SKM-1 (cell line): ENCODE measurements around the gene AKR1D1.
"Not testable (repeated sequence)": the region's sequence is repeated elsewhere in the genome, so short reads cannot be mapped to it uniquely, and the experiment has no call there.

Experiments used
- DNase-seq: peaks from one replicate; lab custom pipeline; 2025; ENCODE audit not compliant: unreplicated experiment; lab: John Stamatoyannopoulos, UW

Gene AKR1D1

DNA sequence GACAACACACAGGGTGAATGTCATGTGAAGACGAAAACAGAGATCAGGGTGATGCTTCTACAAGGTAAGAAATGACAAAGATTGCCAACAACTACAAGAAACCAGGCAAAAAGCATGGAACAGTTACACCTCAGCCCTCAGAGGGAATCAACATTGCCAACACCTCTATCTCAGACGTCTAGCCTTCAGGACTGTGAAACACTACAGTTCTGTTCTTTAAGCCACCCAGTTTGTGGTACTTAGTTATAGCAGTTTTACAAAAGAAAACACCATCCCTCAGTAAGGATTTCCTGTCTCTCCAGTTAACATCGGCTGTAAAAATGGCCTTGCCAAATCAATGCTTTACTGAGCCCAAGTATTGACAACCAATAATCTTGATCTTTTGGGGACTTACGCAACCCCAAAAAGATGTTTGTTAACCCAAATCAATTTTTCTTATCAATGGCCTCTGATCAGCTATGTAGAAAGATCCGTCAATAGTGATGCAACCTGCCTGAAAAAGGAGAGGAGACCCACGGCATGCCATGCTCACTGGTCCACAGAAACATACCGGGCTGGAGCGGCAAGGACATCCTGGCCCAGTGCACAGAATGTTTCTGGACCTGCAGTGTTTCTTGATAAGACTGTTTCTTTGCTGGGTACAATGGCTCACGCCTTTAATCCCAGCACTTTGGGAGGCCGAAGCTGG is 44.0 kb downstream of the AKR1D1 start:
- DNase-seq = no peak

- no peak for DNase-seq
Observed at GRCh38 chr7:138122162-138122561, 45.9 kb downstream of the AKR1D1 start.

DNA sequence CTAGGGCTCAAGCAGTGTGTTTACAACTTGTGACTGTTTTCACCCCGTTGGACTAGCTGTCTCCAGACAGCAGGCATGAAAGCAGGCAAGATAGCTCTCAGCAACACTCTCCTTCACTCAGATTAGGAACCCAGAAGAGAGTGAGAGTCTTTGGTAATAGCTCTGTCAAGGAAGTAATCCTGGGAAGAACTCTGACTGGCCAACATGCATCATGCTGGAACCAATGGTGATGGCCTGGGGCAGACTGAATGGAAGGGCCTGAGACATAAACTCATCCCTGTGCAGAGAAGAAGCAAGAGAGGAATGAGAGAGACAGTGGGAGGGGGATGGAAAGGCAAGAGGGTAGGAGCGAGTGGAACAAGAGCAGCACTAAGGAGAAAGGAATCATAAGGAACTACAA is 48.9 kb downstream of the AKR1D1 start:
- DNase-seq = no peak

- no peak for DNase-seq
Observed at GRCh38 chr7:138125598-138126111, 49.4 kb downstream of the AKR1D1 start.

DNA sequence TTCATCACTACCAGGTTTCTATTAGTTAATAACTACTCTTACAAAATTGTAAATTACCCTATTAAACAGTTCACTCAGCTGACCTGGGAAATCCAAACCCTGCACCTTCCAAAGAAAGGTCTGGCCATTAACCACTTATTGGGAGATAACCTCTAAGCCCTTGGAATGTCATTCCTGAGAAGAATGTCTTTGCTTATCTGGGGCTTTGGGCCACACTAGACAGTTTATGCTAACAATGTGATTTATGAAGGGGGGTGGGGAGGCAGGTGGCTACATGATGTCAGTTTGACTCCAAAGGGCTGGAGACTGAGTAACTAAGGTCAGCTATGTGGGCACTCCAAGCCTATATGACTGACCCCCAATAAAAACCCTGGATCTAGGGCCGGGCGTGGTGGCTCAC is 50.7 kb downstream of the AKR1D1 start:
- DNase-seq = no peak

DNA sequence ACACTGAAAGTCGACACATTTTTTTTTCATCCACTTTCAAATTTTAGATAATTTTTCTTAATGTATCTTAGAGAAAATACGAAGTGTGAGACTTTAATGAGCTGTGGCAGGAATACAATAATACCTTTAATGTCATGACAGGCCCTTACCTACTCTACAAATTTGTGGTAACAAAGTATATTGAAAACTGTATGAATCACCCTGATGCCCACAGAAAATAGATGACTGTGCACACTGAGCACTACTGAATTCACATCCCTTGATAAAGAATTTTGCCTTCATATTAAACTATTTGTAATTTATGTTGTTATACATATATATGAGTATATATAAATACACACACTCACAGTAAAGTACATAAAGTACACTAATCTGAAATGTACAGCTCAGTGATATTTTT is 51.7 kb downstream of the AKR1D1 start:
- no peak for DNase-seq

- no peak for DNase-seq
Observed at GRCh38 chr7:138129551-138130165, 53.4 kb downstream of the AKR1D1 start.

DNA sequence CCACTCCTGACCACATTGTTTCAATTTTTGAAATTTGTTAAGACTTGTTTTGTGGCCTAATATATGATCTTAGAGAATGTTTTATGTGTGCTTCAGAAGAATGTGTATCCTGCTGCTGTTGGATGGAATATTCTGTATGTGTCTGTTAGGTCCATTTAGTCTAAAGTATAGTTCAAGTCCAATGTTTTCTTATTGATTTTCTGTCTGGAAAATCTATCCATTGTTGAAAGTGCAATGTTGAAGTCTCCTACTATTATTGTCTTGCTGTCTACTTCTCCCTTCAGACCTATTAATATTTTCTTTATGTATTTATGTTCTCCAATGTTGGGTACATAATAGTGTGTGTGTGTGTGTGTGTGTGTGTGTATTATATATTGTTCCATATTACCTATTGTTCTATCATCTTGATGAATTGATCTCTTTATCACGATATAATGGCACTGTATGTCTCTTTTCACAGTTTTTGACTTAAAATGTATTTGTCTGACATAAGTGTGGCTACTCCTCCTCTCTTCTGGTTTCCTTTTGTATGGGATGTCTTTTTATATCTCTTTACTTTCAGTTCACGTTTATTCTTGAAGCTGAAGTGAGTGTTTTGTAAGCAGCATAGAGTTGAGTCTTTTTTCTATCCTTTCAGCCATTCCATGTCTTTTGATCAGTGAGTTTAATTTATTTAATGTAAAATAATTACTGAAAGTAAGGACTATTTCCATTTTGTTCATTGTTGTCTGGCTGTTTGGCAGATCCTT is 61.3 kb downstream of the AKR1D1 start:
- no peak for DNase-seq

DNA sequence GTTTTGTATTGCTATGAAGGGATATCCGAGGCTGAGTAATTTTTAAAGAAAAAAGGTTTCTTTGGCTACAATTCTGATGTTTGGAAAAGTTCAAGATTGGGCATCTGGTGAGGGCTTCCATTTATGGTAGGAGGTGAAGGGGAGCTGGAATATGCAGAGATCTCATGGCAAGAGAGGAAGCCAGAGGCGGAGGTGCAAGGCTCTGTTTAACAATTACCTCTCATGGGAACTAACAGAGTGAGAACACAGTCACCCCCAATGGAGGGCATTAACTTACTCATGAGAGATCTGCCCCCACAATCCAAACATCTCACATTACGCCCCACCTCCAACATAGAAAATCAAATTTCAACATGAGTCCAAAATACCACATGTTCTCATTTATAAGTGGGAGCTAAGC is 62.0 kb downstream of the AKR1D1 start:
- DNase-seq = no peak

- no peak for DNase-seq
Observed at GRCh38 chr7:138142583-138143201, 66.4 kb downstream of the AKR1D1 start.

DNA sequence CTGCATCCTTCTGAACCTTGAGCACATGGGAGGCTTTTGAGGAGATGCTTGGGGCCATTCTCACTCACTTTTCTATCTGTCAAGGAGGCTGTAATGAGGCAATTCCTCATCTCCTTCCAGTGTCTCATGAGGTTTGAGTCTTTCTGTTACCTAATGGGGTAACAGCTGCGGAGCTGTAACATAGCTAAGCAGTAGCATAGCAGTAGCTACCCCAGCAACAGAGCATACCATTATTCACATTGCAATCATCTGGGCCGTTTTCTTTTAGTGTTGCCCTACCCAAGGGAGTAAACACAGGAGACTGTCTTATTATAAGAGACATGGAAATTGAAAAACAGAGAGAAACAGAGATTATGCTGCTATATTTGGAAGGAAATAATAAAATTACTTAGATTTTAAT is 68.7 kb downstream of the AKR1D1 start:
- DNase-seq = no peak

DNA sequence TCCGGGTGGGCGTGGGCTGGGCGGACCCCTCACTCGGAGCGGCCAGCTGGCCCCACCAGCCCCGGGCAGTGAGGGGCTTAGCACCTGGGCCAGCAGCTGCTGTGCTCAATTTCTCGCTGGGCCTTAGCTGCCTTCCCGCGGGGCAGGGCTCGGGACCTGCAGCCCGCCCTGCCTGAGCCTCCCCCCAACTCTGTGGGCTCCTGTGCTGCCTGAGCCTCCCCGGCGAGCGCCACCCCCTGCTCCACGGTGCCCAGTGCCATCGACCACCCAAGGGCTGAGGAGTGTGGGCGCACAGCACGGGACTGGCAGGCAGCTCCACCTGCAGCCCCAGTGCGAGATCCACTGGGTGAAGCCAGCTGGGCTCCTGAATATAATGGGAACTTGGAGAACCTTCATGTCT is 70.0 kb downstream of the AKR1D1 start:
- not testable (repeated sequence) for DNase-seq

DNA sequence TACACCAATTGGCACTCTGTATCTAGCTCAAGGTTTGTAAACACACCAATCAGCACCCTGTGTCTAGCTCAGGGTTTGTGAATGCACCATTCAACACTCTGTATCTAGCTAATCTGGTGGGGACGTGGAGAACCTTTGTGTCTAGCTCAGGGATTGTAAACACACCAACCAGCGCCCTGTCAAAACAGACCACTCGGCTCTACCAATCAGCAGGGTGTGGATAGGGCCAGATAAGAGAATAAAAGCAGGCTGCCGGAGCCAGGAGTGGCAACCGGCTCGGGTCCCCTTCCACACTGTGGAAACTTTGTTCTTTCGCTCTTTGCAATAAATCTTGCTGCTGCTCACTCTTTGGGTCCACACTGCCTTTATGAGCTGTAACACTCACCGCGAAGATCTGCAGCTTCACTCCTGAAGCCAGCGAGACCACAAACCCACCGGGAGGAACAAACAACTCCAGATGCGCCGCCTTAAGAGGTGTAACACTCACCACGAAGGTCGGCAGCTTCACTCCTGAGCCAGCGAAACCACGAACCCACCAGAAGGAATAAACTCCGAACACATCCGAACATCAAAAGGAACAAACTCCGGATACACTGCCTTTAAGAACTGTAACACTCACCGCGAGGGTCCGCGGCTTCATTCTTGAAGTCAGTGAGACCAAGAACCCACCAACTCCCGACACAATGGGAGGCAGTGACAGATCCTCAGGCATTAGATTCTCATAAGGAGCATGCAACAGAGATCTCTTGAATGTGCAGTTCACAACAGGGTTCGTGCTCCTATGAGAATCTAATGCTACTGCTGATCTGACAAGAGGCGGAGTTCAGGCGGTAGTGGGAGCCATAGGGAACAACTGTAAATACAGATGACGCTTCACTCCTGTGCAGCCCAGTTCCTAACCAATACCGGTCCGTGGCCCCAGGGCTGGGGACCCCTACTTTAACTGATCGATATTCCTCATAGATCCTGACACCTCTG is 70.8 kb downstream of the AKR1D1 start:
- DNase-seq = not testable (repeated sequence)

DNA sequence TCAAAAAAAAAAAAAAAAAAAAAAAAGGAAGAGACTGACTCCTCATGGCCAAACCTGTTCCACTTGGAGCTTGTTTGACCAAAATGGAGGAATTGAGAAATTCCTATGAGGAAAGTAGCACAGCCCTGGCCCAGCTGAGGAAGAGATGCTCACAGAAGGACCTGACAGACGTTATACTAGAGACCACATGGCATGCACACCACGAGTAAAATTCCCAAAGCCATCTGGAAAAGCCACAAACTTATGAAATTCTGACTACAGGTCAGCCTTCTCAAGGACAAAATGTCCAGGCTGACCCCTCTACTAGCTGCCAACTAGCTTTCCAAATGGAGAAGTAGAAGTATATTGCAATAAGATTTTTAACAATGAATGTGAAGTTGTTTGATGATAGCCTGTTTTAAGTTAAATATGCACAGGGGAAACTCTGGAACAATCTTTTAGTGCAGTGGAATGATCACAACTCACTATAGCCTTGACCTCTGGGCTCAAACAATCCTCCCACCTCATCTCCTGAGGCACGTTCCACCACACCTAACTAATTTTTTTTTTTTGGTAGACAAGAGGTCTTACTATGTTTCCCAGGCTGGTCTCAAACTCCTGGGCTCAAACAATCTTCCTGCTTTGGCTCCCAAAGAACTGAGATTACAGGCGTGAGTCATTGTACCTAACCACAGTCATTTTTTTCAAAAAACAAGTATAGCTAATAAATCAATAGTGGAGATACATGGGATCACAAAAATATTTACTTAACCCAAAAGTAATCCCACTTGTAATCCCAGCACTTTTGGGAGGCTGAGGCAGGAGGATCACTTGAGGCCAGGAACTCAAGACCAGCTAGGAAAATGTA is 75.7 kb downstream of the AKR1D1 start:
- no peak for DNase-seq

- no peak for DNase-seq
Observed at GRCh38 chr7:138154661-138155060, 78.4 kb downstream of the AKR1D1 start.

DNA sequence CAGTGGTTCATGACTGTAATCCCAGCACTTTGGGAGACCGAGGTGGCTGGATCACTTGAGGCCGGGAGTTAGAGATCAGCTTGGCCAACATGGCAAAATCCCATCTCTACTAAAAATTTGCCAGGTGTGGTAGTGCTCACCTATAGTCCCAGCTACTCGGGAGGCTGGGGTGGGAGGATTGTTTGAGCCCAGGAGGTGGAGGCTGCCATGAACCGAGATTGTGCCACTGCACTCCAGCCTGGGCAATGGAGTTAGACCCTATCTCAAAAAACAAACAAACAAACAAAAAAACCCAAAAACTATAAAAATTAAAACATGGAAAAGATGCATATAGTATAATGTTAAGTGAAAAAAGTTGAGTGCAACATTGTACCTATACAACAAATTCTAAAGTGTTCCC is 81.4 kb downstream of the AKR1D1 start:
- DNase-seq = no peak

DNA sequence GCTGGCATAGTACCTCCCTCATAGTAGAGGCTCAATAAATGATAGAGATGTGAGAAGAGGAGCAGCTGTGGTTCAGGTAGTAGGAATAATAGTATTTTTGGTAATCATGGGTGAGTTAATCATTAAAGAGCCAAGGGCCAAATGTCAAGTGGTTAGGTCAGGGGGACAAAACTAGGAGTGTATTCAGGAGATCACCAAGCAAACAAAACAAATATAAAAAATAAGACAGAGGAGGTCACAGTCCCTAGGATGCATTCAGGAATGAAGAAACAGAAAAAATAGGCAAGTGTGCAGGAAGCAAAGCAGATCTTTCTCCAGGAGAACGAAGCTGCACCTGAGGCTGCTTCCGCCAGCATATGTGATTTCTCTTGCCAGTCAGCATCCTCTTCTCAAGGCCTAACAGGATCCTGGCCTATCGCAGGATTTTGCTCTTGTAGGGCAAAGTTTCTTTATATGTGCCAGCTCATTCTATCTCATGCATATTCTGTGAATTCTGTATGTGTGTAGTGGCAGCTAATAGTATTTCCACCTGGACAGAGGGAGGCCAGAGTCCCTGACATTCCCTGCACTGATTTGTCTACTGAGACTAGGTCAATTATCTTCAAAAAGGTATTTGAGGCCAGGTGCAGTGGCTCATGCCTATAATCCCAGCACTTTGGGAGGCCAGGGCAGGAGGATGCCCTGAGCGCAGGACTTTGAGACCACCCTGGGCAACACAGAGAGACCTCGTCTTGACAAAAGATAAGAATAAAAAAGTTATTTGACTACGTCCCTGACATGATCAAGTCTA is 82.7 kb downstream of the AKR1D1 start:
- DNase-seq = no peak

DNA sequence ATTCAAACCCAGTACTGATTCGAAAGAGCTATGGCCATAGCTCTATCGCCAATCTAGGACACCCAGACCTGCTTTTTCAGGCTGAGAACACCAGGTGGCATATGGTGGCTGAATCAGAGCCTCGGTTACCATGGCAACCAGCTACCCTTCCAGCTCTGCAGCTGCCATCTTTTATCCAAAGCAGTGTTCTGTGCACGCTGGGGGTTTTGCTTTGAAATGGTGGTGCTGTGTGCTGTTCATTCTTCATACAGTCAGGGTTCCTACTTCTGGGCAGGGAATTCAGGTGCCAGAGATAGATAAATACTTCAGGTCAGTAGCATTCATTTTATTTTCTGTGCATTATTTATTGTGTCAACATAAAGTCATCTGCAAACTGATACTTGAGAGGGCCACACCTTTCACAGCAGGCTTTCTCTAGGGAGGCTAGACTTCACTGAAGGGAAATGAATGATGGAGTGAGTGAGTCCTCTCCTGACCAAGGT is 85.4 kb downstream of the AKR1D1 start:
- DNase-seq = peak; percentile 84

- DNase-seq = no peak
Observed at GRCh38 chr7:138162236-138162635, 86.0 kb downstream of the AKR1D1 start.
